OCI-LY3 (cell line): ENCODE measurements around the gene ANKRD13D.

Experiments
- H2AFZ ChIP-seq: fragments of 200-600, 300-600 bp; shearing (Covaris generic); 2 replicates; pipeline ENCODE4 v1.6.0; 2014; ENCODE audit warnings: antibody characterized with exemption, low read depth, low read length
- H3K27ac ChIP-seq: fragments of 200-600, 300-600 bp; sonication (generic); 2 replicates; pipeline ENCODE4 v1.5.1; 2014; ENCODE audit warnings: mild to moderate bottlenecking, low read length, moderate library complexity, mixed read lengths
- H3K27me3 ChIP-seq: fragments of 200-600, 300-600 bp; sonication (generic); 2 replicates; pipeline ENCODE4 v1.6.1; 2014; ENCODE audit warnings: low read depth, low read length, mixed read lengths
- H3K36me3 ChIP-seq: fragments of 200-600, 300-600 bp; sonication (generic); replicated peaks from 2 replicates; pipeline ENCODE3; 2014; ENCODE audit warnings: low read depth, low read length, mixed read lengths
- H3K4me1 ChIP-seq: fragments of 300-600, 200-600 bp; sonication (generic); 2 replicates; pipeline ENCODE4 v1.6.1; 2014; ENCODE audit warnings: low read length, mixed read lengths
- H3K4me2 ChIP-seq: fragments of 200-600, 300-600 bp; sonication (generic); 2 replicates; pipeline ENCODE4 v1.6.1; 2014; ENCODE audit warnings: low read length, mixed read lengths
- H3K4me3 ChIP-seq: fragments of 300-600, 200-600 bp; sonication (generic); 2 replicates; pipeline ENCODE4 v1.5.1; 2014; ENCODE audit warnings: antibody characterized with exemption, mild to moderate bottlenecking, low read length, moderate library complexity
- H3K79me2 ChIP-seq: fragments of 300-600, 200-600 bp; shearing (Covaris generic); 2 replicates; pipeline ENCODE4 v1.6.1; 2014; ENCODE audit warnings: mild to moderate bottlenecking, low read length, mixed read lengths
- H3K9ac ChIP-seq: fragments of 300-600, 200-600 bp; shearing (Covaris generic); 2 replicates; pipeline ENCODE4 v1.6.0; 2014; ENCODE audit warnings: mild to moderate bottlenecking, low read length, moderate library complexity
- H3K9me3 ChIP-seq: fragments of 200-600, 300-600 bp; shearing (Covaris generic); 2 replicates; pipeline ENCODE4 v1.6.1; 2014; ENCODE audit warnings: low read length, mixed read lengths; ENCODE audit not compliant: insufficient read depth
- H4K20me1 ChIP-seq: fragments of 200-600, 300-600 bp; sonication (generic); 2 replicates; pipeline ENCODE4 v1.6.1; 2016; ENCODE audit warnings: low read length, mixed read lengths; ENCODE audit not compliant: insufficient read depth
- CTCF ChIP-seq: fragments of 200-600, 300-600 bp; sonication (generic); IDR thresholded peaks from 2 replicates; pipeline ENCODE4 v1.5.1; 2014; ENCODE audit warnings: antibody characterized with exemption, low read length, low read depth
- EZH2phosphoT487 ChIP-seq: fragments of 200-600 bp; shearing (Covaris generic); IDR thresholded peaks from 2 replicates; pipeline ENCODE4 v1.6.1; 2018; ENCODE audit warnings: antibody characterized with exemption, mixed run types, low read depth

Gene ANKRD13D

GRCh38 chr11:67279589-67280340 lies 9.3 kb upstream of the ANKRD13D start:
- peaks cover 1% of the 10 kb centered on the region; the same call in 1 of the 2 replicates for H4K20me1 ChIP-seq
- no peak overlapping the region for H3K27ac ChIP-seq
- TF ChIP-seq EZH2phosphoT487 (no peak), CTCF (no peak)
- no peak overlapping the region for H2AFZ ChIP-seq
- H3K4me2 ChIP-seq: no peak overlapping the region
- no peak overlapping the region for H3K4me3 ChIP-seq
- H3K9ac ChIP-seq: no peak overlapping the region
- H3K4me1 ChIP-seq: peaks cover 30% of the 10 kb centered on the region
- peaks cover 41% of the 10 kb centered on the region for H3K79me2 ChIP-seq
- H3K27me3 ChIP-seq: no peaks in the 10 kb centered on the region
- peaks cover 65% of the 10 kb centered on the region for H3K36me3 ChIP-seq
- no peaks in the 10 kb centered on the region for H3K9me3 ChIP-seq

DNA sequence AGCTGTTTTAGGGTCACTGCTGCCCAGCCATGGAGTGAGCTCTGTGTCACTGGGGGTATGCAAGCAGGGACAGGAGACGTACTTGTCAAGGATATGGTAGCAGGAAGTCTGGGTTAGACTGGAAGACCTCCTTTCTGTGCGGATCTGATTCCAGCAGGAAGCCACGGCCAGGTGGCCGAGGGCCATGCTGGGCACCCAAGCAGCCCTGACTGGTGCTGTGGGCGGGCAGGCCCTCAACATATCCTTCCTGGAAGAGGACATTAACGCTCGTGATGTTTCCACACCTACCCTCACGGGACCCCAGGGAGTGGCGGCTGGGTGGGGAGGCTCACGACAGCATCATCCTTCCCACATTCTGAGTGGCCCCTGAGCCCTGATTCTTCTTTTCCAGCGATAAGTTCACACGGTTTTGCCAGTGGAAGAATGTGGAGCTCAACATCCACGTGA lies 8.7 kb upstream of the ANKRD13D start:
- Histone ChIP-seq H3K79me2 (peaks cover 35% of the 10 kb centered on the region), H3K4me3 (no peak overlapping the region), H3K27ac (no peak overlapping the region), H3K4me2 (no peak overlapping the region), H3K9ac (no peak overlapping the region), H3K4me1 (peaks cover 30% of the 10 kb centered on the region), H3K9me3 (no peaks in the 10 kb centered on the region), H3K27me3 (no peaks in the 10 kb centered on the region), H4K20me1 (no peaks in the 10 kb centered on the region; the same call in 1 of the 2 replicates), H2AFZ (no peak overlapping the region), H3K36me3 (peaks cover 71% of the 10 kb centered on the region)
- TF ChIP-seq CTCF: no peak
- TF ChIP-seq EZH2phosphoT487: no peak

GRCh38 chr11:67280788-67281551 lies 8.1 kb upstream of the ANKRD13D start:
- Histone ChIP-seq H3K36me3 (peaks cover 76% of the 10 kb centered on the region), H3K9me3 (no peaks in the 10 kb centered on the region), H3K9ac (no peak overlapping the region), H3K4me2 (no peak overlapping the region), H3K4me1 (peaks cover 25% of the 10 kb centered on the region), H2AFZ (no peak overlapping the region), H3K79me2 (peaks cover 29% of the 10 kb centered on the region), H3K27me3 (no peaks in the 10 kb centered on the region), H4K20me1 (no peaks in the 10 kb centered on the region; the same call in 1 of the 2 replicates), H3K4me3 (no peak overlapping the region), H3K27ac (no peak overlapping the region)
- no peak for TF ChIP-seq CTCF

DNA sequence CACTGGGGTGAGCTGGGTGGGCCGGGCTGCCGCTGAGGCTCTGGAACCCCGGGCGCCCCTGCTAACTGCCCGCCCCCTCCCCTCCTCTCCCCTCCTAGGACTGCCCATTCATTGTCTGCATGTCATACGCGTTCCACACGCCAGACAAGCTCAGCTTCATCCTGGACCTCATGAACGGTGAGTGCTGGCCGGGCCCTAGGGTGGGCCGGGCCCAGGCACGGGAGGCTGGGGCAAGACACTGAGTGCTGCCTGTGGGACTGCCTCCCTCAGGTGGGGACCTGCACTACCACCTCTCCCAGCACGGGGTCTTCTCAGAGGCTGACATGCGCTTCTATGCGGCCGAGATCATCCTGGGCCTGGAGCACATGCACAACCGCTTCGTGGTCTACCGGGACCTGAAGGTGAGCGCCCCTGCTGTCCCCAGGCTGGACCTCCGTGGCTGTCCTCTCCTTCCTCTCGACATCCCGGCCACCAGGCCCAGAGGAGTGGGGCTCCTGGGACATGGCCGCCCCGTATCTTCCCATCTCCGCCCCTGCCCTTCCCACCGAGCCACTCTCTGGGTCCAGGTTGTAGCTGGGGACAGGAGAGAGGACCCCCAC lies 7.5 kb upstream of the ANKRD13D start:
- Histone ChIP-seq H3K36me3 (peaks cover 82% of the 10 kb centered on the region), H3K9me3 (no peaks in the 10 kb centered on the region), H3K4me3 (no peak overlapping the region), H3K4me1 (peaks cover 18% of the 10 kb centered on the region), H3K4me2 (no peak overlapping the region), H3K79me2 (peaks cover 23% of the 10 kb centered on the region), H3K27me3 (no peaks in the 10 kb centered on the region), H4K20me1 (no peaks in the 10 kb centered on the region), H3K9ac (no peak overlapping the region), H3K27ac (no peak overlapping the region), H2AFZ (no peak overlapping the region)
- TF ChIP-seq EZH2phosphoT487 (no peak), CTCF (no peak)
